ENCODE data around the gene CAMKMT.

Gene CAMKMT

DNA sequence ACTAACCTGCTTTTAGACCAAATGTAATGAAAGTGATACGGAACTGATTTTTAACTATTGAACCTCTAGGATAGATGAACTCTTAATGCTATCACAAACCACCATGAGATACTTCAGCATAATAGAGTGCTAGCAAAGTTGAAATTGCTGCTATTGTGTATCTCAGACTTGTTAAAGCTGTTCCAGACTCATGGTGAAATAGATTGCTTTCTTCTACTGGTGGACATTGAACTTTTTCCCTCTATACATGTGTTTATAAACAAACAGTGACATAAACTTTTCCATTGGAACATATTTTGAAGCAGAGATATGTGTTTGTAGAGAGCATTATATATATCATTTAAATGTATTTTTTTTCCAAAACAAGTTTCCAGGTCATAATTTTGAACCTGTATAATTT is 157.3 kb downstream of the CAMKMT start:
- DNase-seq, result no peak

DNA sequence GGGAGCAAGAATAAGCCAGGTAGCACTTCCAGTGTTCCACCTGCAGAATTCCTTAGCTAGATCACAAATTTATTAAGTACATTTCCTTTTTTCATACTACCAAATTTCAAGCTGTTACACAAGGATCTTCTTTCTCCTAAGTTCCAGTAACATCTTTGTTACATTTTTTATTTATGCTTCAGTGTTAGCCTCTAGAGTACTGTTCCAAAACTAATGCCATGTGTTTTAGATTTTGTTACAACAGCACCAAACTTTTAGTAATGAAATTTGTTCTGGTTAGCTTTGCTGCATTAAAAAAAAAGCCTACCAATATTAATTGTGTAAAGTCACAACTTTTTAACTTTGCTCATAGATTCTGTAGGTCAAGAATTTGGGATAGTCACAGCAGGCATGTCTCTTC is 161.1 kb downstream of the CAMKMT start:
- DNase-seq, result no peak

DNA sequence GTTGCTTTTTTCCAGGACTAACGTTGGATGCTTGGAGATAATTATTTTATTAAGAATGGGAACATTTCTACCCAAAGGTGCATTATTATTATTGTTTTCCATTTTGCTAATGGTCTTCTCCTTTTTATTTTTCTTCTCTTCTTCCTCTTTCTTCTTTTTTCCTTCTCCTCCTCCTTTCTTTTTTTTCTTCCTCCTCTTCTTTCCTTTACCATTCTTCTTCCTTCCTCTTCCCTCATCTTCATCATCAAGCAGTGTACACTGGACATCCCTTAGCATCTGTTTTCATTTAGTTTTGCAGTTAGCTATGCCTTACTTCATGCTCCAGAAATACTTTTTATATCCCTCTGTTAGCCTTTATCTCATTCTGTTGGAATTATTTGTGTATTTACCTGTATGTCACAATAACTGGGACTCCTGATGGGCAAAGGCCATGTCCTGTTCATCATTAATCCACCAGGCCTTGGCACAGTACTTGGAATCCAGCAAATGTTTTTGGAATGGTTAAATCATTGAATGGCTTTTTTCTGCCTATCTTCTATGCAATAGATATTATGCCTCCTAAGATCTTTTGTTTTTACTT is 162.7 kb downstream of the CAMKMT start:
- no peak for DNase-seq

- DNase-seq, result no peak
Observed at GRCh38 chr2:44526352-44526751, 164.6 kb downstream of the CAMKMT start.

GRCh38 chr2:44528595-44528994 is 166.8 kb downstream of the CAMKMT start:
- no peak for DNase-seq

GRCh38 chr2:44529448-44529847 is 167.7 kb downstream of the CAMKMT start:
- no peak for DNase-seq

GRCh38 chr2:44531289-44531688 is 169.5 kb downstream of the CAMKMT start:
- DNase-seq, result no peak

- DNase-seq, result no peak
Observed at GRCh38 chr2:44532031-44532430, 170.3 kb downstream of the CAMKMT start.

- DNase-seq, result no peak
Observed at GRCh38 chr2:44533508-44533907, 171.8 kb downstream of the CAMKMT start.

DNA sequence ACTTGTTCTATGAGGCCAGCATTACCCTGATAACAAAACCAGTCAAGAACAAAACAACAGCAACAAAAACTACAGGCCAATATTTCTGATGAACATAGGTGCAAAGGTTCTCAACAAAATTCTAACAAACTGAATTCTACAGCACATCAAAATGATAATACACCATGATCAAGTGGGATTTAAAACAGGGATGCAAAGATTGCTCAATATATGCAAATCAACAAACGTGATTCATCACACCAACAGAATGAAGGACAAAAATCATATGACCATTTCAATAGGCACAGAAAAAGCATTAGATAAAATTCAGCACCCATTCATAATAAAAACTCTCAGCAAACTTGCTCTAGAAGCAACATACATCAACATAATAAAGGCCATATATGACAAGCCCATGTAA is 173.6 kb downstream of the CAMKMT start:
- no peak for DNase-seq

GRCh38 chr2:44537264-44537663 is 175.5 kb downstream of the CAMKMT start:
- no peak for DNase-seq

DNA sequence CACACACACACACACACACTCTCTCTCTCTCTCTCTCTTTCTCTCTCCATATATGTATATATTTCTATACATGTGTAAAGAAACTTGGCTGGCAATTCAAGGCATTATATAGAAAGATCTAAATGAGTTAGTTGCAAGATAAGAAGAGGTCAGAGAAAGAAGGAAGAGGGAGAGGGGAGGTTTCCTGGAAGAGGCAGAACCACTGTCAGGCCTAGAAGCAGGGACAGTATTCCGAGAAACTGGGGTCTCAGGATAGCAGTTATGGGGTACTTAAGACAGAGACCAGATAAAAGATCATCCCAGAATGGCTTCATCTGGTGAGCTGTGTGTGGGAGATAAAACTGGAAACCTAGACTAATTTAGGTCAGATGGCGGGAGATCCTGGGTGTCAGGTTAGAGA is 180.8 kb downstream of the CAMKMT start:
- no peak for DNase-seq

DNA sequence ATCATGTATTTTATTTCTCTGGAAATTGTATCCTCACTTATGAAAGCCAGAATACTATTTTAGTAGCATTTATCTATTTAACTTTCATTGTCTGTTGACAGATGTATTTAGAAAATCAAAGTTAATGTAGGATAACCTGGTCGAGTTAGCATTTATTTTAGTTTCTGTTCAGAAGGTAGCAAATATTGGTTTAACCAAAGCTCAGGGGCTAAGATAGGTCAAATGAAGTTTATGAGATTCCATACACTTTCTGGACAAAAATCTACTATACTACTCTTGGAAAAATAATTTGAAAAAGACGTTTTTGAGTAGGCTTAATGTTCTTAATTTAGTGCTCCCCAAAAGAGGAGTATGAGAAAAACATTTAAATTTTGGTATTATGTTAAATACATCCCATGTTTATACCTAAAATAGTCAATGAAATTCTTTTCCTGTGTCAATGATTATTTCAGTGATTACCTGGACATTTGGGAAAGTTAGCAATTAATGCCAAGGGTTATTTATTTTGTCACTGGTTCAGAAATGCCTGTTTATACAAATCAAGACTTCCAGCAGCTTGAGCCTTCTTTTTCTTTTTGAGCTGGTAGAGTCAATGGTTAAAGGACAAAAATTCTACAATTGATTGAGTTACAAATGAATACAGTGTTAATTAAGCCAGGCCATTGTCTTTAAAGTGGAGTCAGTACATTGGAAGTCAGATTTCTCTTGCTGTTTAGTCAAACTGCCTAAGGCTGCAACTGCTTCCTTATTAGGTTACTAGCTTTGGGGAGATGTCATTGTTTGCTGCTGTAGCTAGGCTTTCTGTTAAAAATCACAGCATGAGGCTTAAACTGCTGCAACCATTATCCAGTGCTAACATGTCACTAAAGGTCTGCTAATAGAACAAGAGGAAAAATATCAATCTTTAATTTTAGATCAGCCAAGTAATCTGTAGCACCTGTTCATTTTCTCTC is 182.3 kb downstream of the CAMKMT start:
- DNase-seq, result no peak

DNA sequence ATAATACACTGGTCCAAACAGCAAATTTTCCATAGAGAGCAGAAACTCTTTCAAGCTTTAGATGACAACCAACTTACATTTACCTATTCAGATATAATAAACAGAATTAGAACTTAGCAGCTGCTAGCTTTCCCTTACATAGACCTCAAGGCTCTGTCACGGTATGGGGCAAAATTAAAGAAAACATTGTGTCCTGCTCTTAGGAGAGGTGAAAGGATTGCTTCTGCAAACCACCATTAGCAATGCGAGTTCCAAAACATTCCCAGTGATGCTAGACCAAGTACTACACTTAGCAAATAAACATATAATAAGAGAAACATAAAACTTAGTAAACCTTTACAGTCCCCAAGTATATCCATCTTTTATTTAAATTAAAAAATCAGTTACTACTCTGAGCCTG is 183.3 kb downstream of the CAMKMT start:
- DNase-seq, result no peak

- no peak for DNase-seq
Observed at GRCh38 chr2:44546459-44547127, 184.8 kb downstream of the CAMKMT start.

- no peak for DNase-seq
Observed at GRCh38 chr2:44547718-44548117, 186.0 kb downstream of the CAMKMT start.

DNA sequence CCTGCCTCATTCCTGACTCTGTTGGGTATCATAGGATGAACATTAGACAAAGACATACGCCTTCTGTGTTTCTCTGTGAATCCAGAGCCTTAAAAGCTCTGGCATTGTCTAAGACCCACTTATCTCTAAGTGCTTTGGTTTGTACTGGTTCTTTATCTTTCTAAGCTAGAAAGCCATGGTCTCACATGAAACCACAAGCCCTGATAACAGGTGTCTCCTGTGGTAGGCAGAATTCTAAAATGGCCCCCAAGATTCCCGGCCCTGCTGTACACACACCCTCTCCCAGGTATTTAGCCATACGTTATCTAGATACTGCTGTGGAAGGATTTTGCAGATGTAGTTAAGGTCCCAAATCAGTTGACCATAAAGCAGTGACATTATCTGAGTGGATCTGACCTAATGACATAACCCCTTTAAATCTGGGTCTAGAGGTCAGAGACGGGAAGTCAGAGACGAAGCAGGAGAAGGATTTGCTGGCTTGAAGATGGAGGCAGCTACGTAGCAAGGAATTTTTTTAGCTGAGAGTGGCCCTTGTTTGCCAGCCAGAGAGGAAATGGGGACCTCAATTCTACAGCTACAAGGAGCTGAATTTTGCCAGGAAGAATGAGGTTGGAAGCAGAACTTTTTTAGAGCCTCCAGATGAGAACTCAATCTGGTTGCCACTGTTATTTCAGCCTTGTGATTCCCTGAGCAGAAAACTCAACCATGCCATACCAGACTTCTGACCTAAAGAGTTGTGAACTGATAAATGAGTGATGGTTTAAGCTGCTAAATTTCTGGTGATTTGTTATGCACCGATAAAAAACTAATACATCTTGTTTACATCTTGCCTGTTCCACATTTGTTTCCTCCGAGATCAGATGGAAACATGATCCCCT is 186.7 kb downstream of the CAMKMT start:
- no peak for DNase-seq

GRCh38 chr2:44549099-44549471 is 187.3 kb downstream of the CAMKMT start:
- DNase-seq, result no peak

GRCh38 chr2:44549856-44550255 is 188.1 kb downstream of the CAMKMT start:
- no peak for DNase-seq

- DNase-seq, result no peak
Observed at GRCh38 chr2:44550561-44550960, 188.8 kb downstream of the CAMKMT start.

DNA sequence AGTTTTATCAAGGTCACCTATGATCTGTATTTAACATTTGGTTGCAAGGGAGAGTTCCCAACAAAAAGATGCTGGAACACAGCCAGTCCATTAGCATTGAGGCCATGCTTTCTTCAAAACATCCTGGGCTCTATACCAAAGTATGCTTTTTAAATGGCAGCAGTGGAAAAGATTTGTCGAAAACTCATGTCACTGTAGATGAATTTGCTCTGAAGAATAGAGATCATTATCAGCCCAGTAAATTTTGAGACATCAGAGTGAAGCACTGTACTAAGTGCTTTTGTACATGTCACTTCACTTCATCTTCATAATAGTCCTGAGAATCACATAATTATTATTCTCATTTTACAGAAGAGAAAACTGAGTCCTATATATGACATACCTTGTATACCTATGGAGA is 189.8 kb downstream of the CAMKMT start:
- DNase-seq, result no peak

GRCh38 chr2:44553456-44553855 is 191.7 kb downstream of the CAMKMT start:
- DNase-seq, result no peak

GRCh38 chr2:44555700-44556099 is 194.0 kb downstream of the CAMKMT start:
- DNase-seq, result no peak

Measured in CD4-positive, alpha-beta T cell treated with Interleukin-4 for 1 hour (primary cell).